HG02588 (cell line): Measurements from ENCODE around the gene EDNRA.

ENCODE experiments used
- ATAC-seq: cut with Tn5 transposase; IDR thresholded peaks from one replicate; pipeline ENCODE4 v1.9.1; 2021; ENCODE audit warnings: mild to moderate bottlenecking, moderate library complexity; ENCODE audit not compliant: unreplicated experiment

The EDNRA gene

GRCh38 chr4:147586637-147587036 is 105.7 kb downstream of the EDNRA start:
- ATAC-seq, result peak; percentile 79

- ATAC-seq, result no peak
These were observed 106.1 kb downstream of the EDNRA start for GRCh38 chr4:147587041-147587440.

GRCh38 chr4:147589586-147589985 is 108.7 kb downstream of the EDNRA start:
- ATAC-seq, result no peak

GRCh38 chr4:147590249-147590920 is 109.5 kb downstream of the EDNRA start:
- ATAC-seq, result no peak

- no peak for ATAC-seq
These were observed 110.2 kb downstream of the EDNRA start for GRCh38 chr4:147591106-147591505.

GRCh38 chr4:147594107-147594506 is 113.2 kb downstream of the EDNRA start:
- ATAC-seq, result no peak
